ENCODE data around the gene UBE2C.
"Not testable (repeated sequence)": the region's sequence is repeated elsewhere in the genome, so short reads cannot be mapped to it uniquely, and the experiment has no call there.

Gene UBE2C

GRCh38 chr20:45812157-45813005, at the start of gene UBE2C:
UBE2C (plus strand) TSS chr20:45812644; CDS start chr20:45812696, 52 bp downstream.
- peak; percentile 91 for DNase-seq

DNA sequence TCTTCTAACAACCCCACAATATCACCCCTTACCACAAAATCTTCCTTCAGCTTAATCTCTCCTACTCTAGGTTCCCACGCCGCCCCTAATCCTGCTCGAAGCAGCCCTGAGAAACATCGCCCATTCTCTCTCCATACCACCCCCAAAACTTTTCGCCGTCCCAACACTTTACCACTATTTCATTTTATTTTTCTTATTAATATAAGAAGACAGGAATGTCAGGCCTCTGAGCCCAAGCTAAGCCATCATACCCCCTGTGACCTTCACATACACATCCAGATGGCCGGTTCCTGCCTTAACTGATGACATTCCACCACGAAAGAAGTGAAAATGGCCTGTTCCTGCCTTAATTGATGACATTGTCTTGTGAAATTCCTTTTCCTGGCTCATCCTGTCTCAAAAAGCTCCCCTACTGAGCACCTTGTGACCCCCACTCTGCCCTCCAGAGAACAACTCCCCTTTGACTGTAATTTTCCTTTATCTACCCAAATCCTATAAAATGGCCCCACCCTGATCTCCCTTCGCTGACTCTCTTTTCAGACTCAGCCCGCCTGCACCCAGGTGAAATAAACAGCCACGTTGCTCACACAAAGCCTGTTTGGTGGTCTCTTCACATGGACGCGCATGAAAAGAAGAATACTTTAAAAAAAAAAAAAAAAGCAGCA, 47.7 kb upstream of the UBE2C start:
- DNase-seq = not testable (repeated sequence)

- DNase-seq = no peak
Observed at GRCh38 chr20:45765307-45765875, 47.1 kb upstream of the UBE2C start.

- no peak for DNase-seq
Observed at GRCh38 chr20:45765980-45766379, 46.5 kb upstream of the UBE2C start.

GRCh38 chr20:45768479-45768878, 44.0 kb upstream of the UBE2C start:
- DNase-seq = no peak

- peak; percentile 73 to 80 for DNase-seq
Observed at GRCh38 chr20:45771182-45771759, 41.2 kb upstream of the UBE2C start.

DNA sequence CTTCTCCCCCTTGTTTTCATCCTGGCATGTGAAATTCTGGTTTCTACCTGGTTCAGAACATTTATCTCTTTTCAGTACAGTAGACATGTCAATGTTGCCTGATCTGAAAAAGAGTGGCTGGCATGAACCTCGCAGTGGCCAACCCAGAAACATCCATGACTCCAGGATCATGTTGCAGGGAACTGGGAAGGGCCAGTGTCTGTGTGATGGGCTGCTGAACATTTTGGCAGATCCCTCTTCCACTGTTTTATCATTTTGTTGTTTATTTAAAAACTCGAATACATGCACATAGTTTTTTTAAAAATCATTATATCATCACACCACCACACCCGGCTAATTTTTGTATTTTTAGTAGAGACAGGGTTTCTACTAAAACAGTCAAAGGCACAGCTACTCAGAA, 39.8 kb upstream of the UBE2C start:
- DNase-seq = no peak

DNA sequence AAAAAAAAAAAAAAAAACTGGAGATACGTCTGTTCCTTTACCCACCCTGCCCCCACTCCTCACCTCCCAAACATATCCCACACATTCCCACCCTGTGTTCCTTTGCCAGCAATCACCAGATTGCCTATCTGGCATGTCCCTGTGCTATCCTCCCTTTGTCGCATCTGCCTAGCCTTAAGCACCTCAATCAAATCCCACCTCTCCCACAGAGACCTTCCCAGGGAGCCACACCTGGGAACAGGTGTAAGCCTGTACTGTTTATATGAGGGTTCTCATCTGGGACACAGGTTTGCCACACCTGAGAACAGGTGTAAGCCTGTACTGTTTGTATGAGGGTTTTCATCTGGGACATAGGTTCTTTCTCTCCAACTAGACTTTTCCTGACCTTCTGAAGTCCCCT, 37.5 kb upstream of the UBE2C start:
- DNase-seq = no peak

DNA sequence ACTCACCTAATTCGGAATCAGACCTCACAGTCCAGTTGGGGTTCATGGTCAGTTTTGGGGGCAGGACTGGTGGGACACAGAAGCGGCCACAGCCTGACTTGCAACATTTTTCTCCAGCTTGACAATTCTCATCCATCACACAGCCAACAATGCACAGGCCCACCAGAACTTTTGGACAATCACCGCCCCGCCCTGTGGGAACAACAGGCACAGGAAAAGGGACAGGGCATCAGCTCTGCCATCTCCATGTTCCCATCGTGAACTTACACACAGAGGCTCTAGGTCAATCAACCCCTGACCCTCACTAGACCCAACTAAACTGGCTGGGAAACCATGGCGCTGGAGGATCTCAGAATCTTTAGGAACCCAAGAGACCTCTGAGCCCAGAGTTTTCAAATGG, 37.0 kb upstream of the UBE2C start:
- DNase-seq = no peak

GRCh38 chr20:45776931-45777330, 35.5 kb upstream of the UBE2C start:
- DNase-seq = no peak

- DNase-seq = no peak
Observed at GRCh38 chr20:45779011-45779915, 33.2 kb upstream of the UBE2C start.

GRCh38 chr20:45780159-45780558, 32.3 kb upstream of the UBE2C start:
- DNase-seq = no peak

DNA sequence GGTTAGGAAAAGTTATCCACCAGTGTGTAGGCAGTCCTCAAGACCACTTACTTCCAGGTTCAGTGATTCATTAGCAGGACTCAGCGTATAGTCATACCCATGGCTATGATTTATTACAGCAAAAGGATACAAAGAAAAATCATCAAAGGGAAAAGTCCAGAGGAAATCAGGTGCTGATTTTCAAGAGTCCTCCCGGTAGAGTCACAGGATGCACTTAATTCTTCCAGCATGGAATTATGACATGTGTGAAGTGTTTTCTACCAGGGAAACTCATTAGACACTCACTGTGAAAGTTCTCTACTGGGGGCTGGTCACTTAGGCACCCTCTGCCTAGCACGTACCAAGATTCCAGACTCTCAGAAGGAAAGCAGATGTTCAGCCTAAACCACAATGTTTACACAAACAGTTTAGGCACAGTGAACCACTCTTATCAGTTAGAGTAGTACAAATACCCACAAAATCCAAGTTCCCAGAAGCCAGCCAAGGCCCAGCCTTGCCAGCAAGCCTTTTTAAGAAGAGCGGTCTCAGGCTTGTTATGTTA, 31.0 kb upstream of the UBE2C start:
- no peak for DNase-seq

GRCh38 chr20:45782890-45783289, 29.6 kb upstream of the UBE2C start:
- peak in 1 of 2 experiments; percentile 5 for DNase-seq

DNA sequence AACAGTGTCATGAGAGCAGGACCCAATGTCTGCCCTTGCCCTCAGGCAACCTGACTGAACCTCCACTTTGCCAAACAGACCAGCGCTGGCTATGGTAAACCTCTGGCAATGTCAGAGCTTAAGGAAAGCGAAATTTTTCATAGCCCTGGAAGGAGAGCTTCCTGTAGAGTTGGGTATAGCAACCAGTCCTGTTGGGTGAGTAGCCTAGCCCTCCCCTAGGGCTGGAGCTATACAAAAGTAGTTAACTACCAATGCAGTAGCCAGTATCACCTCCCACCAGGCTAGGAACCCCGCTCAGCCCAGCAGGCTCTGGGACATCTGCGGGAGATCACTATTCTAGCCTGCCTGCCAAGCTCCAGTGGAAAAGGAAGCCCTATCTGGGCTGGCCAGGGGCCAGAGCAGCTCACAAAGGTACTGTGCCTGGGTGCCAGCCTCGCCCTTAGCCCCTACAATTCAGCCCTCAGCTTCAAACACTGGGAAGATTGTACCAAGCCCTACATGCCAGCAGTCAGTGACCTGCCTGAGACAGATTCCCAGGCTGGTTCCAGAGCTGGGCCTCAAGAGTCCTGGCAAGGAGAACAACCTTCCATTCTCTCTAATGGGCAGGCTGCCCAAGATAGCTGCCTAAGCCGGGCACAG, 28.7 kb upstream of the UBE2C start:
- no peak for DNase-seq

GRCh38 chr20:45788351-45788750, 24.1 kb upstream of the UBE2C start:
- DNase-seq = no peak

DNA sequence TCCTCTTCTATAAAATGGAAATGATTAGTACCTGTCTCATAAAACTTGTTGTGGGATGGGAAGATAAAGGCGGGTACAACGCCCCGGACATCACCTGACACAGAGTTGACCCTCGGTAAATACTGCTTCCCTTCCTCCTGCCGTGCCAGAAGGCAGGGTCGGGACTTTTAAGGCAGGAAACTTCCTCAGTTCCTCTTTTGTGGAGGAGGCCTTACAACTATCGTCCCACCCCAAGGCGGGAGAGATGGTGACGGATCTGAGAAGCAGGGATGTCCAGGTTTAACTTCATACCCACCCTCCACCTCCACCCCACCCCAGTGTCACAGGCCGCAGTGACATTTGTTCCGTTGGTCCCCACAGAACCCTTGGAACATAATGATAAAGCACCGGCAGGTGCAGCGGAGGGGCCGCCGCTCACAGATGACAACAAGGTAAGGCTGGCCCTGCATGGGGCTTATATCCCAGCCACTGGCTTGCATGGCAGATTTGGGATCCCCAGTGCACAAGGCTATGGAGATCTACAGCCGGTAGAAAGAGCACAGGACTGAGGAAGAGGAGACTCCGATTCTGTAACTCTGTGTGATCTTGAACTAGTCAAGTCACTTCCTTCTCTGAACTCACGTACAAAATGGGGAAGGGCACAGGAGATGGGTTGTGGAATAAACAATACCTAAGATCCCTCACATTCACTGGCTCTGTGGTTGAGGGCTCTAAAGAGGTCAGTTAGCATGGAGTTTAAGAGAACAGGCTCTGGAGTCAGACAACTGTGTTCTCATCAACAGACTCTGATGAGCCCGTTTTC, 19.9 kb upstream of the UBE2C start:
- DNase-seq = no peak

DNA sequence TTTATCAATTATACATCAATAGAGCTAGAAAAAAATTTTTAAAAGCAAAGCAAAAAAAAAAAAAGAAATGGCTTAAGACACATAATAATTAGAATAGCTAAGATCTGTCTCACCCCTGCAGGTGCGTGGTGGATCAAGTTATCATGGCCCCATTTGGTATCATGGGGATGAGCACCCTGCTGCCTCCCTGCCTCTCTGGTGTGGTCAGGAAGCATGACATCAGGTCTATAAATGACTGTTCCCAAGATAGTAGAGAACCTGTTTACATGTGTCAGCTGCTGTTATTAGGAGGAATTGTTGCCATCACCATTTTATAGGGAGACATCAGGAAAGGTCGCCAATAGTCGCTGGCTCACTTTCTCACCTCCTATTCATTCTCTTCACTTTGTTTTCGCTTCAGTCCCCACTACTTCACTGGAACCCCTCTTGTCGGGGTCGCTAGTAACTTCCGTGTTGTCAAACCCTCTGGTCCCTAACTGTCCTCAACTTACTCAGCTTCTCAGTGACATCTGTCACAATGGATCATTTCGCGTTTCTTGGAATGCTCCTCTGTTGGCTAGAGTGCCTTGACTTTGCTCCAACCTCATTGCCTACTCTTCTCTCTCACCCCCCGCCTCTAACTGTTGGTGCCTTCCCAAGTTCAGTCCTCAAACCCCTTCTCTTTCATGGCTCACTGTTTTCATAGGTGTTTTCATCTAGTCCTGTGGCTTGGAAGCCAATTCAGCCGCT, 15.9 kb upstream of the UBE2C start:
- DNase-seq = no peak

GRCh38 chr20:45797510-45797909, 14.9 kb upstream of the UBE2C start:
- DNase-seq = not testable (repeated sequence)

- DNase-seq = not testable (repeated sequence)
Observed at GRCh38 chr20:45797955-45798354, 14.5 kb upstream of the UBE2C start.
